Neuron (in vitro differentiated cells): ENCODE results near the gene C1QA.
"Not testable (repeated sequence)": the region's sequence is repeated elsewhere in the genome, so short reads cannot be mapped to it uniquely, and the experiment has no call there.

Experiments
- H2AFZ ChIP-seq: one replicate; pipeline ENCODE4 v1.6.1; 2013; ENCODE audit warnings: low read depth, mild to moderate bottlenecking, inconsistent platforms, low read length, moderate library complexity
- H3K27me3 ChIP-seq: one replicate; pipeline ENCODE4 v1.6.1; 2013; ENCODE audit warnings: low read length; ENCODE audit not compliant: insufficient read depth
- H3K36me3 ChIP-seq: one replicate; pipeline ENCODE4 v1.6.1; 2013; ENCODE audit warnings: low read length; ENCODE audit not compliant: insufficient read depth
- H3K4me1 ChIP-seq: one replicate; pipeline ENCODE4 v1.6.1; 2013; ENCODE audit warnings: low read length; ENCODE audit not compliant: insufficient read depth
- H3K4me3 ChIP-seq: 2 replicates; pipeline ENCODE4 v1.5.1; 2013; ENCODE audit warnings: mild to moderate bottlenecking, low read length, moderate library complexity
- H3K9me3 ChIP-seq: one replicate; pipeline ENCODE4 v1.6.1; 2013; ENCODE audit warnings: low read length

The C1QA gene

GRCh38 chr1:22676151-22676550 lies 39.7 kb downstream of the C1QA start:
- not testable (repeated sequence) for H3K36me3 ChIP-seq, H3K4me3 ChIP-seq, H3K27me3 ChIP-seq, H3K9me3 ChIP-seq, H2AFZ ChIP-seq
- peaks cover 39% of the 10 kb centered on the region for H3K4me1 ChIP-seq

- H3K27me3 ChIP-seq = no peaks in the 10 kb centered on the region
- no peaks in the 10 kb centered on the region for H3K9me3 ChIP-seq
- H3K36me3 ChIP-seq = no peaks in the 10 kb centered on the region
- H2AFZ ChIP-seq = no peak overlapping the region
- peaks cover 39% of the 10 kb centered on the region for H3K4me1 ChIP-seq
- no peak overlapping the region for H3K4me3 ChIP-seq
Observed at GRCh38 chr1:22676916-22677583, 40.6 kb downstream of the C1QA start.

- Histone ChIP-seq H3K4me3 (no peak overlapping the region), H3K27me3 (no peaks in the 10 kb centered on the region), H2AFZ (no peak overlapping the region), H3K4me1 (peaks cover 29% of the 10 kb centered on the region), H3K36me3 (no peaks in the 10 kb centered on the region), H3K9me3 (no peaks in the 10 kb centered on the region)
Observed at GRCh38 chr1:22677931-22678896, 41.8 kb downstream of the C1QA start.

- Histone ChIP-seq H3K36me3 (no peaks in the 10 kb centered on the region), H3K4me3 (no peak overlapping the region), H3K27me3 (no peaks in the 10 kb centered on the region)
Observed at GRCh38 chr1:22680726-22681125, 44.3 kb downstream of the C1QA start.

GRCh38 chr1:22681556-22682276 lies 45.3 kb downstream of the C1QA start:
- no peak overlapping the region for H3K4me3 ChIP-seq
- no peaks in the 10 kb centered on the region for H3K9me3 ChIP-seq
- no peak overlapping the region for H2AFZ ChIP-seq
- H3K27me3 ChIP-seq = no peaks in the 10 kb centered on the region
- H3K4me1 ChIP-seq = peaks cover 32% of the 10 kb centered on the region
- no peaks in the 10 kb centered on the region for H3K36me3 ChIP-seq

More at GRCh38 chr1:22680726-22681125, 44.3 kb downstream of the C1QA start:
- Histone ChIP-seq H3K9me3 (no peaks in the 10 kb centered on the region), H3K4me1 (peaks cover 29% of the 10 kb centered on the region), H2AFZ (no peak overlapping the region)

GRCh38 chr1:22683547-22683946 lies 47.1 kb downstream of the C1QA start:
- Histone ChIP-seq H3K36me3 (no peaks in the 10 kb centered on the region), H3K27me3 (no peaks in the 10 kb centered on the region), H2AFZ (no peak overlapping the region), H3K4me1 (peaks cover 24% of the 10 kb centered on the region), H3K4me3 (no peak overlapping the region), H3K9me3 (no peaks in the 10 kb centered on the region)

- Histone ChIP-seq H3K4me1 (peaks cover 28% of the 10 kb centered on the region), H3K9me3 (no peaks in the 10 kb centered on the region), H3K27me3 (no peaks in the 10 kb centered on the region), H3K4me3 (peak overlapping the region; percentile 2), H2AFZ (peak overlapping the region; percentile 13), H3K36me3 (no peaks in the 10 kb centered on the region)
Observed at GRCh38 chr1:22685591-22686059, 49.2 kb downstream of the C1QA start.

- Histone ChIP-seq H3K36me3 (no peaks in the 10 kb centered on the region), H3K9me3 (no peaks in the 10 kb centered on the region), H3K4me1 (peaks cover 37% of the 10 kb centered on the region), H3K4me3 (no peak overlapping the region), H2AFZ (no peak overlapping the region), H3K27me3 (no peaks in the 10 kb centered on the region)
Observed at GRCh38 chr1:22687191-22687590, 50.8 kb downstream of the C1QA start.

- H3K4me3 ChIP-seq = no peak overlapping the region
- no peaks in the 10 kb centered on the region for H3K9me3 ChIP-seq
- H3K27me3 ChIP-seq = no peaks in the 10 kb centered on the region
- H3K36me3 ChIP-seq = no peaks in the 10 kb centered on the region
- H2AFZ ChIP-seq = no peak overlapping the region
- peaks cover 37% of the 10 kb centered on the region for H3K4me1 ChIP-seq
Observed at GRCh38 chr1:22688466-22688865, 52.0 kb downstream of the C1QA start.
